Adipocyte (in vitro differentiated cells): ENCODE data around the gene E2F3.
"Not testable (repeated sequence)": the region's sequence is repeated elsewhere in the genome, so short reads cannot be mapped to it uniquely, and the experiment has no call there.

Experiments used
- DNase-seq: peaks from one replicate; pipeline ENCODE4 v3.0.0-alpha.2; 2015; ENCODE audit warnings: low read depth
- H3K27me3 ChIP-seq: replicated peaks from 2 replicates; pipeline ENCODE4 v1.7.0; 2013; ENCODE audit warnings: mild to moderate bottlenecking, low read length, moderate library complexity; ENCODE audit not compliant: control insufficient read depth, insufficient read depth
- H3K36me3 ChIP-seq: 2 replicates; pipeline ENCODE4 v1.7.0; 2013; ENCODE audit warnings: low read length, mild to moderate bottlenecking, moderate library complexity; ENCODE audit not compliant: control insufficient read depth, insufficient read depth, severe bottlenecking
- H3K4me1 ChIP-seq: 2 replicates; pipeline ENCODE4 v1.7.0; 2013; ENCODE audit warnings: mild to moderate bottlenecking, low read length, moderate library complexity; ENCODE audit not compliant: control insufficient read depth, insufficient read depth
- H3K4me3 ChIP-seq: 2 replicates; pipeline ENCODE4 v1.7.0; 2013; ENCODE audit warnings: mild to moderate bottlenecking, low read length, moderate library complexity
- H3K9ac ChIP-seq: 2 replicates; pipeline ENCODE4 v1.7.0; 2013; ENCODE audit warnings: mild to moderate bottlenecking, low read length, moderate library complexity
- H3K9me3 ChIP-seq: 2 replicates; pipeline ENCODE4 v1.7.0; 2013; ENCODE audit warnings: mild to moderate bottlenecking, low read length, moderate library complexity; ENCODE audit not compliant: control insufficient read depth

The E2F3 gene

GRCh38 chr6:20454204-20454824 is 52.6 kb downstream of the E2F3 start:
- Histone ChIP-seq H3K27me3 (no peaks in the 10 kb centered on the region), H3K4me1 (peaks cover 18% of the 10 kb centered on the region), H3K9me3 (no peaks in the 10 kb centered on the region), H3K9ac (no peak overlapping the region), H3K36me3 (peaks cover 3% of the 10 kb centered on the region), H3K4me3 (no peak overlapping the region)
- DNase-seq: no peak

- peaks cover 18% of the 10 kb centered on the region for H3K4me1 ChIP-seq
- no peaks in the 10 kb centered on the region for H3K9me3 ChIP-seq
- no peaks in the 10 kb centered on the region for H3K27me3 ChIP-seq
- DNase-seq: peak; percentile 61
- no peak overlapping the region for H3K9ac ChIP-seq
- peak overlapping the region; percentile 16 for H3K4me3 ChIP-seq
- H3K36me3 ChIP-seq: peaks cover 3% of the 10 kb centered on the region
Measured at GRCh38 chr6:20455251-20455940, 53.7 kb downstream of the E2F3 start.

GRCh38 chr6:20458027-20458894 is 56.6 kb downstream of the E2F3 start:
- peaks cover 18% of the 10 kb centered on the region for H3K4me1 ChIP-seq
- no peak for DNase-seq

GRCh38 chr6:20459682-20460081 is 58.0 kb downstream of the E2F3 start:
- Histone ChIP-seq H3K4me1 (peaks cover 18% of the 10 kb centered on the region), H3K36me3 (peaks cover 3% of the 10 kb centered on the region), H3K9me3 (no peaks in the 10 kb centered on the region), H3K27me3 (no peaks in the 10 kb centered on the region), H3K4me3 (no peak overlapping the region), H3K9ac (no peak overlapping the region)
- no peak for DNase-seq

More at GRCh38 chr6:20458027-20458894, 56.6 kb downstream of the E2F3 start:
- H3K9ac ChIP-seq: no peak overlapping the region
- no peaks in the 10 kb centered on the region for H3K27me3 ChIP-seq
- no peak overlapping the region for H3K4me3 ChIP-seq
- H3K36me3 ChIP-seq: peaks cover 3% of the 10 kb centered on the region
- H3K9me3 ChIP-seq: no peaks in the 10 kb centered on the region

- Histone ChIP-seq H3K4me3 (no peak overlapping the region), H3K9ac (no peak overlapping the region), H3K4me1 (no peaks in the 10 kb centered on the region), H3K27me3 (no peaks in the 10 kb centered on the region), H3K9me3 (no peaks in the 10 kb centered on the region), H3K36me3 (peaks cover 3% of the 10 kb centered on the region)
- DNase-seq: no peak
Measured at GRCh38 chr6:20461576-20461975, 59.9 kb downstream of the E2F3 start.

GRCh38 chr6:20463396-20463795 is 61.7 kb downstream of the E2F3 start:
- Histone ChIP-seq H3K36me3 (peaks cover 5% of the 10 kb centered on the region), H3K4me1 (no peaks in the 10 kb centered on the region), H3K9ac (no peak overlapping the region), H3K4me3 (no peak overlapping the region), H3K9me3 (no peaks in the 10 kb centered on the region), H3K27me3 (no peaks in the 10 kb centered on the region)
- no peak for DNase-seq

- H3K9ac ChIP-seq: no peak overlapping the region
- no peaks in the 10 kb centered on the region for H3K4me1 ChIP-seq
- no peaks in the 10 kb centered on the region for H3K9me3 ChIP-seq
- no peaks in the 10 kb centered on the region for H3K27me3 ChIP-seq
- H3K4me3 ChIP-seq: no peak overlapping the region
- peaks cover 10% of the 10 kb centered on the region for H3K36me3 ChIP-seq
- no peak for DNase-seq
Measured at GRCh38 chr6:20464041-20464440, 62.4 kb downstream of the E2F3 start.

- H3K9me3 ChIP-seq: no peaks in the 10 kb centered on the region
- no peaks in the 10 kb centered on the region for H3K4me1 ChIP-seq
- H3K27me3 ChIP-seq: no peaks in the 10 kb centered on the region
- peaks cover 8% of the 10 kb centered on the region for H3K36me3 ChIP-seq
- DNase-seq: no peak
- no peak overlapping the region for H3K9ac ChIP-seq
- H3K4me3 ChIP-seq: no peak overlapping the region
Measured at GRCh38 chr6:20464847-20465246, 63.2 kb downstream of the E2F3 start.

GRCh38 chr6:20465616-20466015 is 63.9 kb downstream of the E2F3 start:
- H3K9me3 ChIP-seq, H3K36me3 ChIP-seq, H3K9ac ChIP-seq, DNase-seq, H3K4me3 ChIP-seq, H3K27me3 ChIP-seq, H3K4me1 ChIP-seq: not testable (repeated sequence)

GRCh38 chr6:20467437-20467836 is 65.8 kb downstream of the E2F3 start:
- peaks cover 8% of the 10 kb centered on the region for H3K36me3 ChIP-seq
- H3K27me3 ChIP-seq: no peaks in the 10 kb centered on the region

GRCh38 chr6:20468209-20468608 is 66.5 kb downstream of the E2F3 start:
- no peak overlapping the region for H3K9ac ChIP-seq
- H3K36me3 ChIP-seq: peaks cover 8% of the 10 kb centered on the region
- no peaks in the 10 kb centered on the region for H3K9me3 ChIP-seq
- no peak for DNase-seq
- H3K4me1 ChIP-seq: no peaks in the 10 kb centered on the region
- H3K27me3 ChIP-seq: no peaks in the 10 kb centered on the region
- H3K4me3 ChIP-seq: no peak overlapping the region

More at GRCh38 chr6:20467437-20467836, 65.8 kb downstream of the E2F3 start:
- no peak for DNase-seq
- no peak overlapping the region for H3K4me3 ChIP-seq
- no peak overlapping the region for H3K9ac ChIP-seq
- H3K4me1 ChIP-seq: no peaks in the 10 kb centered on the region
- H3K9me3 ChIP-seq: no peaks in the 10 kb centered on the region
